ENCODE data around the gene CREBBP.

Gene CREBBP

DNA sequence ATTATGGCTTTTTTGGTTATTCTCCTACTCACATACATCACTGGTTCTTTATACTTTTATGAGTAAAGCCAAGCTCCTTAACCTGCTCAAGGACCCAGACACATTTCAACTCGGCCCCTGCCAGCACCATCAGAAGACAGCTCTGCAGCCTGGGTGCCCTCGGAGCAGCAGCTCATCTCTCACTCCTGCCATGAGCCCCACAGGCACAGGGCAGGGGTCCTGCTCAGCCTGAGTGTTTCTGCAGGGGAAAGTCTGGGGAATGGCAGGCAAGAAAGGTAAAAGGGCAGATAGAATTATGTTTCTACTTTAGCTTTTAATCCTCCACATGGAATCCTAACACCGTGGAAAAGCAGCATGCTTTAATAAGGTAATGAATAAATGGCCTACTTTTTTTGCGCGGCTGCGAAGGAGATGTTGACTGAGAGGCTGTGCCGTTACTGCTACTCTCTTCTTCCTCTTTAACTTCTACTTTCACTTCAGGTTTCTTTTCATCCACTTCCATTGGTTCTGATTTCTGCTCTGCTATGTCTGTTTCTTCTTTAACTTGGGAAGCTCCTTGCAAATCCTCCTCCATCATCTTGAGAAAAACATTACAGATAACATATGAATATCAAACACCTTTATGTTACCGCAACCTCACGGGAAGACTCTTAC lies 113.1 kb downstream of the CREBBP start:
- no peak for DNase-seq (ENCODE audit: low read depth)

DNA sequence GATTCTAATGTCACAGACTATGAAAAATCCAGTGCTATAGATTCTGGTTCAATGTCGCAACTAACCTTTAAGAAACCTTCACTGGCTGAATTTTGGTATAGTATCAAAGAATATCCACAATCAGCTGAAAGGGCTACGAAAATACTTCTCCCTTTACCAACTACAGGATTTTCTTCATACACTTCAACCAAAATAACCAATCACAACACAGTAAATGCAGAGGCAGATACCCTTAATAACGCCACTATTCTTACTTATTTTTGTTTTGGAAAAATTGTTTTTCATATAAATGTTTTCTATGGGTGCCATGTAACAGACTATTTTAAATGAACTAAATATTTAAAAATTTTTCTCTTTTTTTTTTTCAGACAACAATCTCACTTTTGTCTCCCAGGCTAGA lies 114.3 kb downstream of the CREBBP start:
- no peak for DNase-seq (ENCODE audit: low read depth)

DNA sequence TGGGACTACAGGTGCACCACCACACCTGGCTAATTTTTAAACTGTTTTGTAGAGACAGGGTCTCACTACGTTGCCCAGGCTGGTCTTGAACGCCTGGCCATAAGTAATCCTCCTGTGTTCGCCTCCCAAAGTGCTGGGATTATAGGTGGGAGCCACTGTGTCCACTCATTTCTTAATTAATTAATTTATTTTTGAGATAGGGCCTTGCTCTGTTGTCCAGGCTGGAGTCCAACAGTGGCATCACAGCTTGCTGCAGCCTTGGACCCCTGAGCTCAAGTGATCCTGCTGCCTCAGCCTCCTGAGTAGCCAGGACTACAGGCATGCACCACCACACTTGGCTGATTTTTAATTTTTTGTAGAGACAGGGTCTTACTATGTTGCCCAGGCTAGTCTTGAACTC lies 116.1 kb downstream of the CREBBP start:
- no peak for DNase-seq (ENCODE audit: low read depth)

DNA sequence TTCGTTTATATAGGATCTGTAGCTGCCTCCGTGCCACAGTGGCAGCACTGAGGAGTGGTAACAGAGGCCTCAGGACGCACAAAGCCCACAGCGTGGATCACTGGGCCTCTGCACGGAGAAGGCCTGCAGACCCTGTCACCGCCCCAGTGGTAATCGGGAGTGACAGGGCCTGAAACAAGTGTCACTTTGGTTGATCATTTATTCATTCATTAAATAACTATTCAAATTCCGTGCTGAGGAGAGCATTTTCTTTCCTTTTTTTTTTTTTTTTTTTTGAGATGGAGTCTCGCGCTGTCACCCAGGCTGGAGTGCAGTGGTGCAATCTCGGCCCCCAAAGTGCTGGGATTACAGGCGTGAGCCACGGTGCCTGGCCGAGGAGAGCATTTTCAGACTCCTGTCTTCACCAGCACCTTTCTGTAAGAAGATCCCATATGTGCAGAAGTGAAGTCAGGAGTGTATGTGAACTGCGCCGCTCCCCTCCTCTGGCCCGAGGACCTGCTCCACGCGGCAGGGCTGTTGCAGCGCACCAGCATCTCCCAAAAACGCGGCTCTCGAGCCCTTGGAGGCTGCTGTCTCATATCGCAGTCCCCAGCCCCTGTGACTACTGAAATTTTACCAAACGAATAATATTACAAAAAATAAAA lies 118.3 kb downstream of the CREBBP start:
- DNase-seq (ENCODE audit: low read depth): no peak

DNA sequence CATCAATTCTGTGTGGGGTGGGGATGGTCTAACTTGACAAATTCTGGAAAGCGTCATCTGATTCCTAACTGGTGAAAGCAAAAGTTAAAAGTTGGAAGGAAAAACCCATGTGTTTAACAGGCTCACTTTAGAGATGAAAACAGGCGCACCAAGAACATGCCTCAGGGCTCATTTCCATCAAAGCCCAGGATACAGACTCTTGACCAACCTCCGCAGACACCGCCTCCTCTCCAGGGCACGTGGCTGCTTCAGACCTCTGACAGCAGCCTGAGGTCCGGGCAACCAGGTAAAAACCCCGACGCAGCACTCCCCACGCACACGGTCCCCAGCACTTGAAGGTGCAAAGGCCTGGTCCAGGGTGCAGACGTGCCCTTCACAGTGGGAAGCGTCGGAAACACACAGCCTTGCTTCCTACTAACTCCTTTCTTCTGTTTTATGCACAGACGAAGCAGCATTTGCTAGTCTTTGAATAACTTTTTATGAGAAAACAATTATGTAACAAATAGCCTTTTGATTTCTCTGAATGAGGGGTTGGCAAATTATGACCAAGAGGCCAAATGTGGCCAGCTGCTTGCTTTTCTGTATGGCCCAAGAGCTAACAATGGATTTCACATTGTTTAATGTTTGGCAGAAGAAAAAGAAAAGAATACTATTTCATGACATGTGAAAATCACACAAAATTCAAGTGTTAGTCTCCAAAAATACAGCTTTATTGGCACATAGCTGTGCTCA lies 119.0 kb downstream of the CREBBP start:
- no peak for DNase-seq (ENCODE audit: low read depth)

DNA sequence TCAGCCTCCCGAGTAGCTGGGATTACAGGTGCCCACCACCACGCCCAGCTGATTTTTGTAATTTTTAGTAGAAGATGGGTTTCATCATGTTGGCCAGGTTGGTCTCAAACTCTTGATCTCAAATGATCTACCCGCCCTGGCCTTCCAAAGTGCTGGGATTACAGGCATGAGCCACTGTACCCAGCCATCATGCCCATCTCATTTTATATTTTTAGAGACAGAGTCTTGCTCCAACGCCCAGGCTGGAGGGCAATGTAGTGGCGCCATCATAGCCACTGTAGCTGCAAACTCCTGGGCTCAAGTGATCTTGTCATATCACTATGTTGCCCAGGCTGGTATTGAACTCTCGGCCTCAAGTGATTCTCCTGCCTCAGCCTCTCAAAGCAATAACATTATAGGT lies 120.0 kb downstream of the CREBBP start:
- no peak for DNase-seq (ENCODE audit: low read depth)

DNA sequence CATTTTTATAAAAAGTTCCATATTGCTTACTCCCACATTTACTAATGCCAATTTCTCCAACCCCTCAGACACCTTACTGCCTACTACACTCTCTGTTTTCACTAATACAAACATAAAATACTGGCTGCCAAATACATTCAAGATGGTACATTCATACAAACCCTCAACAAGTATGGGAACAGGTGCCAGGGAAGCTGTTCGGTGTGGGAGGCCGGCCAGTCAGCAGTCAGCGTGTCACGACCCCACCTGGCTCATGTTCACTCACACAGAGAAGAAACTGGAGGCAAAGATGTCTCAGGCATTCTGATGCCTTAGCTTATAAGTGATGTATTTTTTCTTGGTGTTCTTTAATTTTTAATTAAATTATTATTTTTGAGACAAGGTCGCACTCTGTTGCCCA lies 120.8 kb downstream of the CREBBP start:
- no peak for DNase-seq (ENCODE audit: low read depth)

DNA sequence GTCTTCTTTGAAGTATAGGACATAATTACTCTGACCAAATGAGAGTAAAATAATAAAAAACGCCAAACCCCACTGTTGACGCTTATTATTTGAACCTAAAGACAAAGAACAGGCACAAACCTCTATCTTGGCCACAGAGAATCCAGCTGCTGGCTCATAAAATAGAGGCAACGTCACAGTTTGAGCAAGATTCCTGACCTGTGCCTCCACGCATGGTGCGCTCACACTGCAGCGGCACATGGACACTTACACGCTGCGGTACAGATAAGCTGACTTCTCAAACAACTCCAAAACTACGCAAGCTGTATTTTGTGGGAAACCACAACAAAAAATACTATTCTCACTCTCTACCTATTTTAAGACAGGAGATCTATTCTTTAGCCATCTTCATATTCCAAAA lies 124.4 kb downstream of the CREBBP start:
- no peak for DNase-seq (ENCODE audit: low read depth)

DNA sequence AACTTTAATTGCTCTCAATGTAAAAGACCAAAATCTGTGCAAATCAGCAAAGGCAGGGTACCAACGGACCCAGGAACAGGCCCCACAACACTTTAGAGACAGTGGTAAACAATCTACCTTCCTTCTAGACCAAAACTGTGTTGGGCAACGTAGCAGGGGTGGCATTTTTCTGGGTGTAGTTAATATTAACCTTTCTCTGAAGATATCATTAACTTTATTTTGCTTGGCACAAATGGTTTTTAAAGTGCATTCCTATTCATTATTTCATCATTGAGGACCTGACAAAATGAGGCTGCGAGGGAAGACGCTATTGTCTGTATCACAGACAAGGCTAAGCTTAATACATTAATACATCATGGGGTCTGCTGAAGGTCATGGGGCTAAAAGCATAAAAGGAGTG lies 125.3 kb downstream of the CREBBP start:
- no peak for DNase-seq (ENCODE audit: low read depth)

DNA sequence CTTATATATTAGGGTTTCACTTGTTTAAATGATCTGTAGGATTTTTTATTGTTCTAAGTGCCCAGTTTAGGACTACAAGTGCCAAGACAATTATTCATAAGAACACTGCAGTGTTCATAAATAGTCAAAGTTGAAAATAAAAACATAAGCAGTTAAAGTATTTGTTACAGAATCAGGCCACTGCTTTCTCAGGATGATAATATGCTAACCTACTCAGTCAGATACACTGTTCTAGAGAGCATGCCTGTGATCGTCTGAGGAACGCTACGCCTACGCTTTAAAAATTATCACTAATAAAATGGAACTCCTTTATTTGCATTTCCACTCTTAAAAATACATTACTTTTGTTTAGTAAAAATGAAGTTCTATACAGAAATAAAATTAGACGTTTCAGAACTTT lies 125.7 kb downstream of the CREBBP start:
- DNase-seq (ENCODE audit: low read depth): no peak

DNA sequence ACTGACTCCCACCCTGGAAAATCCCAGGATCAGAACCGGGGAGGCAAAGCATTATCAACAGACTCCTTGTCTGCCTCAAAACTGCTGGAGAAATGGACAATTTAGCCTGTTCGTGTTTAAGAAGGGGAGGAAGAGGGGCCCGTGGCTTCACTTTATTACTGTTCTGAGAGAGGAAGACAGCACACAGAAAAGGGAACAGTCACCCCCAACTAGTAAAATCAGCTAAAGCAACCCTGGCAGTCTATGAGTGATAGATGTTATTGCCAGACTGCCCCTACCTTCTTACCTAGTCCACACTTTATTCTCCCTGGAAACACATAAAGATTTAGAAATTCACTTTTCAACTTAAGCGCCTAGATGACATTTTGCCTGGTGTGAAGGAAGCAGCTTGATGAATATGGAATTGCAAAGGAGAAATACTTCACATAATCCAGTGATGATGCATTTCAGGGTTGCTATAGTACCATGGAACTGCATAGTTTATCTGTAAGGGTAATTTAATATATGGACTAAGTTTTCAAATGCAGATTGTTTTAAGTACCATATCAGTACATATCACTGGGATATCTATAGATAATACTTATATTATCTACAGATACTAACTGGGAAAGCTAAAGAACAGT lies 126.3 kb downstream of the CREBBP start:
- DNase-seq (ENCODE audit: low read depth): no peak

DNA sequence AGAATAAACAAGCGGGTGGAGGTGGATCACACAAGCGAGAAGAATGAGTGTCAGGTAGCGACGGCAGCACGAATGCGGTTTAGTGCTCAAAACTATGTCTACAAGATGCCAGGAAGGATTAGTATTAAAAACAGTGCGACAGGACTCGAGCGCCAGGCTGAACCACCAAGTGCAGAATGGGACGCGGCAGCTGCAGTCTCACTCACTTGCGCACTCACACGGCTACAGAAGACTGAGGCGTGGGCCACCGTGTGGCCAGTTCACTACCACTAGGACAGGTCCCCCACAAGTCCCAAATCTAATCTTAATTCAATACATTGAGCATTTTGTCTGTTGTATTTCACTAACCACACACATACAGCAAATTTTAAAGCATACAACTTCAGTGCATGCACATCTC lies 127.5 kb downstream of the CREBBP start:
- DNase-seq (ENCODE audit: low read depth): no peak

DNA sequence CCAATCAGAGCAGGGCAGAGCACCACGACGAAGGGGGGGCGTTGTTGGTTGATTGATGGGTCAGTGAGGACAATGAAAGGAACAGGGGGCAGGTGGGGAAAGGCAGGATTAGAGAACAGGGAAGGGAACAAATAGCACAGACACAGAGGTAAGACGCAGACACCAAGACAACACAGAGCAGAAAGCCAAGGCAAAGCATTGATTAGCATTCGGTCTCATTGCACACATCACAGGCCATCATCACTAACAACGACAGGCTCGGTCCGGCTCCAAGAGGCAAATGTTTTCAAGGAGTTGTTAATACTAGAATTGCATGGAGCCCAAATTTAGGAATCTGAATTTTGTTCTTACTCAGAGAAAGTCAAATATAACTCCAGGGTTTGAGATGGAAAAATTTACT lies 128.6 kb downstream of the CREBBP start:
- DNase-seq (ENCODE audit: low read depth): no peak

DNA sequence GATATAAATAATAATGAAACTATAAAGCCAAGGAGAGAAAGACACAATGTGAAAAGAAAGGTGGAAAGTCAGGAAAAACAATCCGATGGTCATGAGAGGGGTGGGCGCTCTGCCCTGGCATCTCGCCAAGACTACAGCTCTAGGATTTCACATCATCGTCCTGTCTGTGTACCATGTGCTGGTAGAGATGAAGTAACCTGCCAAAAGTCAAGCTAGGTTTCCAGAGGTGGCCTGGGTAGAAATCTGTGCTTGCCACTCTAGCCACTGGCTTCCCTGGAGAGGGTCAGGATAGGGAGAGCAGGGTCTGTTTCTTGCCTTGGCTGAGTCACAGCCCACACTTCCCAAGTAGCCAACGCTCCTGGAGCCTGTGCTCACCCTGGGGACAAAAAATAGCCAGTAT lies 132.2 kb downstream of the CREBBP start:
- no peak for DNase-seq (ENCODE audit: low read depth)

DNA sequence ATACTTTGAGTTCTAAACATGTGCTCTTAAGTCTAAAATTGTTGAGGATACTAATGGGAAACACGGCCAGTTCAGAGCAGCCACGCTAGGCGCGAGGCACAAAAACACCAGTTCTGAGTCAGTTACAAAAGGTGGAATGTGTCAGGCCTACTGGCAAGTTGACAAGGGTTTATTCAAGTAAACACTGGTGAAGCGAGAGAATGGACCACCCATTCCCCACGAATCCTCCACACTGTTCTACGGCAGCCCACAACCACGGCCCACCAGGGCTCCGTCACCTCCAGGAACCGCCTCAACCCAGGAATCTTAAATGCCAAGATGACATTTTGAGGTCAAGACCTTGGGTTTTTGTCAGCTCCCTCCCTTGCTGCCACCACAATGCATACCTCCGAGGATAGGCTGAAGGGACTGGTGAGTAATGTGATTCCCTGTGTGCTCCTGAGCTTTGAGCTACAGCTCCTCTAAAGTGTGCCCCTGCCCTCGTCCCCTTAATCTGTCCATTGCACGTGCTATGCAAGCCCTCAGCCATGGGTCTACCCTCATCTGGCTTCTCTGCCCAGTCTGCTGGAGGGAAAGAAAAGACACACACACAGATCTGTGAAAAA lies 134.7 kb downstream of the CREBBP start:
- DNase-seq (ENCODE audit: low read depth): no peak

DNA sequence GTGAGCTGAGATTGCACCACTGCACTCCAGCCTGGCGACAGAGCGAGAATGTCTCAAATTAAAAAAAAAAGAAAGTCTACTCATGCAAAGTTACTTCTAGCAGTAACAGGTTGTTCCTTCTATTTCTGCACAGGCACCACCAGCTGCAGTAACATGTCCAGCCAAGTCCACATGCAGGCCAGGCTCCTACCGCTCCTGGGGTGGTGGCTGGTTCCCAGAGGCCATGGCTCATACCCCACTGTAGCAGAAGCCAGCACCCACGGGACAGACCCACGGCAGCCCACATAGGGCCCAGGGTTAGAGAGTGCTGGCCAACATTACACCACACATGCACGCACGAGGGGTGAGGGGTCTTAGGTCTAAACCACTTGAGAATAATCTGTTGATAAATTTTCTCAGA lies 136.5 kb downstream of the CREBBP start:
- no peak for DNase-seq (ENCODE audit: low read depth)

DNA sequence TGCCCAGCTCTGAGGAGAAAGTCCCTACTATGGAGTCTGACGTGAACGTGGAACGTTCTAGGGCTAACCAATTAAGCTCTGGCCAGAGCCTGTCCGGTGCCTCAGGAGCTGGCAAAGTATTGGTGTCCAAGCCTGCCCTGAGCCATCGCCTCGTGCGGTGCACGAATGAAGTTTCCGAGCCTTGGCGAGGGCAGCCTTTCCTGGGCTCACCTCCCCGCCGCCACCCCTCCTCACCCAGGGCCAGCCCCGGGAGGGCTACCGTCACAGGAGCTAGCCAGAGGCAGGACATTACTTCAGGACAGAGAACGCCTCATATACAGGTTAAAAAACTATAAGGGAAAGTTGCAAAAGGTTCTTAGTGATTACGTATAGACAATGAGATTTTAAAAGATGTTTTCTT lies 139.6 kb downstream of the CREBBP start:
- no peak for DNase-seq (ENCODE audit: low read depth)

DNA sequence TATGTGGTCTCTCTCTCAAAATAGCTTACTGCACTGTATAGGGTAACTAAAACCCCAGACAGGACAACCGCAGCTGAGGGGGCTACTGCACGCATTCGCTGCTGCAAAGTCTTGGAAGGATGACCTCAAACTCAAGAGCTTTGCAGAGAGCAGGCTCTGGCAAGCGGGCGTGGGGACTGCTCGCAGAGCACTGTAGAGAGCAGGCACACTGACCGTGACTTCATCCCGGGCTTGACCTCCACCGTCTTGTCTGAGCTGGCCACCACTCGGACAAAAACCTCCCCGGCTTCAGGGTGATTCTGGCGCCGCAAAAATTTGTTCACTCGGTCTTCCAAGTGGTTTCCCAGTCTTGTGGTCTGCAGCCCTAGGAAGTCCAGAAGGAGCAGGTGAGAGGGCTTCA lies 140.3 kb downstream of the CREBBP start:
- DNase-seq (ENCODE audit: low read depth): no peak

DNA sequence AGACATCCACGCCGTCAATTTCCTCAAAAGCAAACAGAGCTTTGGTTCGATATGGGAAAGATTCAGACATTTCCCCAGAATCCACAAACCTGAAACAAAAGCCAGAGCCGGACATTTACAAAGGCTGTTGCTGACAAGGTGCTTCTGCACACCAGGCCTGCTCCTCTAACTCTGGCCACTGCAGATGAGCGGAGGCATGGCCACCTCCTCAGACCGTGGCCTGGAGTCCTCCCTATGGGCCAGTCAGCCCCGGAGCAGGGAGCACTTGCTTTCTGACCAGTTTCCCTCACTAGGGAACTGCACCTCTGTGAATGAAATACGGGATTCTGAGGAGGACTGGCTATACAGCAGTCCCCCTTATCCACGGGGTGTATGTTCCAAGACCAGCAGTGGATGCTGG lies 140.9 kb downstream of the CREBBP start:
- DNase-seq (ENCODE audit: low read depth): no peak

DNA sequence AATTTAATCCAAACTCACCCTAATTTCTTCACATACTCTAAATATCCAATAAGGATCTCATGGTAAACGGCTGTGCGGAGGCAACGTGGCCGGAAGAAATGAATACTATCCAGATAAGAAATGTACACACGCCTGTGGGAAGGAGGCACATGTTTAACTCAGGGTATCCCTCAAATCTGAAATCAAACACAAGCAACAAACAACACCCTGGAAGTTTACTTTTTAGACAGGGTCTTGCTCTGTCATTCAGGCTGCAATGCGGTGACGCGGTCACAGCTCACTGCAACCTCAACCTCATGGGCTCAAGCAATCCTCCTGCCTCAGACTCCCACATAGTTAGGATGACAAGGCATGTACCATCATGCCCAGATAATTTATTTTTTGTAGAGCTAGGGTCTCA lies 142.0 kb downstream of the CREBBP start:
- DNase-seq (ENCODE audit: low read depth): no peak

DNA sequence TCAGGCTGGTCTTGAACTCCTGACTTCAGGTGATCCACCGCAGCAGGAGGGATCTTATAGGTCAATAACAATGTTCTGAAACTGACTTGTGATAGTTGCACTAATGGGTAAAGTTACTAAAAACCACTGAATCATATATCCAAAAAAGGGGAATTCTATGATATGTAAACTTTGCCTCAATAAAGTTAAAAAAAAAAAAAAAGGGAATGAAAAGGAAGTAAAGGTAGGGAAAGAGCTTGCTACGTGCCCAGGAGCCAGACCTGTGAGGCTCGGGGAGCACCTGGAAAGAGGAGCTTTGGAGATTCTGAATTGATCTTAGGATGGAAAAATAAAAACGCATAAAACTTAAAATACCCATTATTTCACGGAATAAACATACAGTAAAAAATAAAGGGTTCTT lies 142.4 kb downstream of the CREBBP start:
- DNase-seq (ENCODE audit: low read depth): no peak

DNA sequence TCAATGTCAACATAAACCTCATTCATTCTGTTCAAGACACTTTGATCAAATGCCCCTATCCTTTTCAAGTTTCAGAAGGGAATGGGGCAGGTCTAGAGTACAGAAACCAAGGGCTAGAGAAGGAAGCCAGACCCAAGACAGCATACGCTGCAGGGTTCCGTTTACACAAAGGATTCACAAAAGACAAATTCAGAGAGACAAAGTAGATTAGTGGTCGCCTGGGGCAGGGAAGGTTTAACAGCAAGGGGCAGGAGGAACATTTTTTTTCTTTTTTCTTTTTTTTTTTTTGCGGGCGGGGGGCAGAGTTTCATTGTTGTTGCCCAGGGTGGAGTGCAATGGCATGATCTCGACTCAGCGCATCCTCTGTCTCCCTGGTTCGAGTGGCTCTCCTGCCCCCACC lies 143.3 kb downstream of the CREBBP start:
- DNase-seq (ENCODE audit: low read depth): no peak

DNA sequence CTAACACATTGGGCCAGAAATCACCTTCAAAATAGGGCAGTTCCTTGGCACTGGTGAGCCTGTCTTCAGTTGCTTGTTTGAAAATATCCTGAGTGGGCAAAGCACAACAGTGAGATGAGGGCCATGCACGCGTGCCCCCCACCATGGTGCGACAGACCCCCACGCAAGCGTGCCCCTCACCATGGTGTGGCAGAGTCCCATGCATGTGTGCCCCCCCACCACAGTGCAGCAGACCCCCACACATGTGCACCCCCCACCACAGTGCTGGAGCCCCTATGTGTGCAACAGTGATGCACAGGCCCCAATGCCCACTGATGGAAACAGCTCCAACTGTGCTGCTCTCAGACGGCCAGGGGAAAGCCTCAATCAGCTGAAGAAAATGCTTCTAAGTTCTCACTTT lies 144.4 kb downstream of the CREBBP start:
- no peak for DNase-seq (ENCODE audit: low read depth)

Data from HS-27A (cell line).